ENCODE data around the gene RHOV.
A peak's percentile ranks its signal among the peaks of the same experiment; 100 is the strongest.

The RHOV gene

DNA sequence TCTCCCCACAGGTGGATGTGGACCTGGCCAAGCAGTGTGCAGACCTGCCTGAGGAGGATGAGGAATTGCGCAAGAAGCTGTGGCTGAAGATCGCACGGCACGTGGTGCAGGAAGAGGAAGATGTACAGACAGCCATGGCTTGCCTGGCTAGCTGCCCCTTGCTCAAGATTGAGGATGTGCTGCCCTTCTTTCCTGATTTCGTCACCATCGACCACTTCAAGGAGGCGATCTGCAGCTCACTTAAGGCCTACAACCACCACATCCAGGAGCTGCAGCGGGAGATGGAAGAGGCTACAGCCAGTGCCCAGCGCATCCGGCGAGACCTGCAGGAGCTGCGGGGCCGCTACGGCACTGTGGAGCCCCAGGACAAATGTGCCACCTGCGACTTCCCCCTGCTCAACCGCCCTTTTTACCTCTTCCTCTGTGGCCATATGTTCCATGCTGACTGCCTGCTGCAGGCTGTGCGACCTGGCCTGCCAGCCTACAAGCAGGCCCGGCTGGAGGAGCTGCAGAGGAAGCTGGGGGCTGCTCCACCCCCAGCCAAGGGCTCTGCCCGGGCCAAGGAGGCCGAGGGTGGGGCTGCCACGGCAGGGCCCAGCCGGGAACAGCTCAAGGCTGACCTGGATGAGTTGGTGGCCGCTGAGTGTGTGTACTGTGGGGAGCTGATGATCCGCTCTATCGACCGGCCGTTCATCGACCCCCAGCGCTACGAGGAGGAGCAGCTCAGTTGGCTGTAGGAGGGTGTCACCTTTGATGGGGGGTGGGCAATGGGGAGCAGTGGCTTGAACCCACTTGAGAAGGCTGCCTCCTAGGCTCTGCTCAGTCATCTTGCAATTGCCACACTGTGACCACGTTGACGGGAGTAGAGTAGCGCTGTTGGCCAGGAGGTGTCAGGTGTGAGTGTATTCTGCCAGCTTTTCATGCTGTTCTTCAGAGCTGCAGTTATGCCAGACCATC, 28.8 kb upstream of the RHOV start:
- DNase-seq: peak; percentile 26

DNA sequence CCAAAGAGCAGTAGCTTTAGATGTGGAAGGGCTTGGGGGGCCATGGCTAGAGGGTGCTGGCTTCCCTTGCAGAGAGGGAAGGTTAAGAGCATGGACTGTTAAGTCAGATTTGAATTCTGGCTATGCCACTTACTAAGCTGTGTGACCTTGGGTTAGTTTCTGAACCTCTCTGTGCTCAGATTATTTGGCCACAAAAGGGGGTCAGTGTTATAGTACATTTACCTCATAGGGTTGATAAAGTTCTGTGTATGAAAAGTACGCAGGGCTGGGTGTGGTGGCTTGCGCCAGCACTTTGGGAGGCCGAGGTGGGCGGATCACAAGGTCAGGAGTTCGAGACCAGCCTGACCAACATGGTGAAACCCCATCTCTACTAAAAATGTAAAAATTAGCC, 27.0 kb upstream of the RHOV start:
- DNase-seq: no peak

DNA sequence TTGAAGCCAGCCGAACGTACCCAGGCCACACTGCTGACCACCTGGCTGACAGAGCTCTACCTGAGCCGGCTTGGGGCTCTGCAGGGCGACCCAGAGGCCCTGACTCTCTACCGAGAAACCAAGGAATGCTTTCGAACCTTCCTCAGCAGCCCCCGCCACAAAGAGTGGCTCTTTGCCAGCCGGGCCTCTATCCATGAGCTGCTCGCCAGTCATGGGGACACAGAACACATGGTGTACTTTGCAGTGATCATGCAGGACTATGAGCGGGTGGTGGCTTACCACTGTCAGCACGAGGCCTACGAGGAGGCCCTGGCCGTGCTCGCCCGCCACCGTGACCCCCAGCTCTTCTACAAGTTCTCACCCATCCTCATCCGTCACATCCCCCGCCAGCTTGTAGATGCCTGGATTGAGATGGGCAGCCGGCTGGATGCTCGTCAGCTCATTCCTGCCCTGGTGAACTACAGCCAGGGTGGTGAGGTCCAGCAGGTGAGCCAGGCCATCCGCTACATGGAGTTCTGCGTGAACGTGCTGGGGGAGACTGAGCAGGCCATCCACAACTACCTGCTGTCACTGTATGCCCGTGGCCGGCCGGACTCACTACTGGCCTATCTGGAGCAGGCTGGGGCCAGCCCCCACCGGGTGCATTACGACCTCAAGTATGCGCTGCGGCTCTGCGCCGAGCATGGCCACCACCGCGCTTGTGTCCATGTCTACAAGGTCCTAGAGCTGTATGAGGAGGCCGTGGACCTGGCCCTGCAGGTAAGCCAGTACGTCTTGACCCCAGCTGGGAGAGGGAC, 26.4 kb upstream of the RHOV start:
- DNase-seq: no peak

DNA sequence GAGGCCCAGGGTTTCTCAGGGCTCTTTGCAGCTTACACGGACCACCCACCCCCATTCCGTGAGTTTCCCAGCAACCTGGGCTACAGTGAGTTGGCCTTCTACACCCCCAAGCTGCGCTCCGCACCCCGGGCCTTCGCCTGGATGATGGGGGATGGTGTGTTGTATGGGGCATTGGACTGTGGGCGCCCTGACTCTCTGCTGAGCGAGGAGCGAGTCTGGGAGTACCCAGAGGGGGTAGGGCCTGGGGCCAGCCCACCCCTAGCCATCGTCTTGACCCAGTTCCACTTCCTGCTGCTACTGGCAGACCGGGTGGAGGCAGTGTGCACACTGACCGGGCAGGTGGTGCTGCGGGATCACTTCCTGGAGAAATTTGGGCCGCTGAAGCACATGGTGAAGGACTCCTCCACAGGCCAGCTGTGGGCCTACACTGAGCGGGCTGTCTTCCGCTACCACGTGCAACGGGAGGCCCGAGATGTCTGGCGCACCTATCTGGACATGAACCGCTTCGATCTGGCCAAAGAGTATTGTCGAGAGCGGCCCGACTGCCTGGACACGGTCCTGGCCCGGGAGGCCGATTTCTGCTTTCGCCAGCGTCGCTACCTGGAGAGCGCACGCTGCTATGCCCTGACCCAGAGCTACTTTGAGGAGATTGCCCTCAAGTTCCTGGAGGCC, 25.6 kb upstream of the RHOV start:
- no peak for DNase-seq

DNA sequence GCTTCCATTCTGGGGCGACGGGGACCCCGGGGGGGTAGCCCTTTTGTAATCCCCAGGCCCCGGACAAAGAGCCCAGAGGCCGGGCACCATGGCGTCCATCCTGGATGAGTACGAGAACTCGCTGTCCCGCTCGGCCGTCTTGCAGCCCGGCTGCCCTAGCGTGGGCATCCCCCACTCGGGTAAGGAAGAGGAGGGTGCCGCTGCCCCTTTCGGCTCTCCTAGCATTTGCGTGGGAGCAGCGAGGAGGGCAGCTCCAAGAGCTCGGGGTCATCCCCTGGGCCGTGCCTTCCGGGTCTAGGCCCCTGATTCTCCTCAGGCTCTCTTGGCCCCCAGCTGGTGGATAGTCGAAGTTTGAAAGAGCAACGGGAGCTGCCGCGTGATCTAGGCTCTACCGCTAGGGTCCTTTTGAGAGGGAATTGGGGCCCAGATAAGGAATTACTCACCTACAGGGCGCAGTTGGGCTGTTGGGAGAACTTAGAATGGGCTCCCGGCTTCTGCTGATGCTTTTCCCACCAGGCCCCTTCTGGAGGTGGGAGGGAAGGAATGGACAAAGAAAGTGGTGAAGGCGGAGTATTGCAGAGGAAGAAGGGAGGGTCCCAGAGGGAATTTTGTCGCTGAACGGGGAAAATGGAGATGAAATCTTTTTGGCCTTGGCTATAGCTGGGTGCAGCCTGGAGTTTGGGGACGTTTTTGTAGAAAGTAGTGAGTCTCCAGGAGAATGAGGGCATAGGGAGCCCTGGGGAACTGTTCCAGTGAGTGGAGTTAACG, 20.8 kb upstream of the RHOV start:
- DNase-seq: peak; percentile 89

DNA sequence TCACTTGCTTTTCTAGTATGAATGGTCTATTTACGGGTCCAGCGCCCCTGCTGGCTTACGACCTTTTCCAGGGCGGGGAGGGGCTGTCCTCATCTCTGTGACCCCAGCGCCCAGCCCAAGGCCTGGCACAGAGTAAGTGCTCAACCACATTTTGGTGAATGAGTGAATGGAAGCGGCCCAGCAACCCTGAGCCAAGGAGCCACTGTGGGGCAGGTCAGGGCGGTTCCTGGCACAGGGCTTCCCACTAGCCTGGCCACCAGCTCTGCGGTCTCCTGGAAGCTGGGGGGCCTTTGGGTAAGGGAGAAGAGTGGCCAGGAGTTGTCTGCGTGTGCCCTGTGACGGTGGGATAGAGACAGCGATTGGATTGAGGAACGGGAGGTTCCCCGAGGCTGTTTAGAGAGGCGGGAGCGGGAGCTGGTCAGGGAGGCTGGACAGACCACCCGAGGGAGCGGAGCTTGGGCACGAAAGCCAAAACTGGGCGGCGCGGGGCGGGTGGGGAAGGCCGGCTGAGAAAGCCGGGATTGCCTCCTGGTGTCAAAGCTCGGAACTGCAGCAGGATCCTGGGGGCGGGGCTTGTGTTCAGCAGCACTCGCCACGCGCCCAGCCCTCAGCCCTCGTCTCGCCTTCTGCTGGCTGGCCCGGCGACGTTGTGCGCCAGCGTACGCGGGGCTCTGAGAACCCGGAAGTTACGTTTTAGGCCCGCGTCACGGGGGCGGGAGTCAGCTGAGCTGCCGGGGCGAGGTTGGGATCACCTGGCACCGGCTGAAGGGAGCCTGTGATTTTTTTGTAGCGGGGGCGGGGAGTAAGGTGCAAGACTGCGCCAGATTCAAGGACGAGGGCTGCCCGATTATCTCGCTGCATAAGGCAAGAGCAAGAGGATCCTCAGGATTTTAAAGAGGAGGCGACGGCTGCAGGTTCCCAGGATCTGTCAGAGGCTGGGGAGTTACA, 20.0 kb upstream of the RHOV start, which contains the start of gene VPS18:
VPS18 (plus strand) TSS at position 718 of the 948 bp plus-strand sequence. CDS start 319 bp downstream, outside the sequence.
- peak; percentile 95 for DNase-seq

DNA sequence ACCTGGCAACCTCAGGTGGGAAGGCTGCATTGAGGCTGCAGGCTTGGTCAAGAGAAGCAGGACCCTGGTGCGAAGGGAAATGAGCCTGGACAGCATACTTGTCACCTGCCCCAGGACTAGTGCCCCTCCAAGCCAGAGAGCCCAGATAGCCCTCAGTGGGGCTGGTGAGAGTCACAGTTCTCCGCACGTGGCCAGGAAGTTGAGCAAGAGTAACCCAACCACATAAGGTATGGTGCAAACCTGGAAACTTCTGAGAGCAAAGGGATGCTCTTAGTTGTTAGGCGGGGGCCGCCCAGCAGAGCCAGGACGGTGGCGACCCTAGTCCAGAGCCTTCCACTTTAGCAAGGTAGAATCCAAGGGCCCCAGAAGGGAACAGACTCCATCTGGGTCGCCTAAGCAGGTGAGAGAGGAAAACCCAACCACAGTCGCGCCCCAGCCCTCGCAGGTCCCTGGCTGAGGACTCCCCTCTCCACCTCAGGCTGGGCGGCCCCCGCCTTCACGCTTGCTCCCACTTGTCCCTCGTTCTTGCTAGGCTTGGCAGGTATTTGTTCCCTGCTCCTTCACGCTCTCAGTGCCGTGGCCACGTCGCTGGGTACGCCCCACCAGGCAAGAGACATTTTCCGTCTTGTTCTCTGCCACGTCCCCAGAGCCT, 19.1 kb upstream of the RHOV start:
- no peak for DNase-seq

DNA sequence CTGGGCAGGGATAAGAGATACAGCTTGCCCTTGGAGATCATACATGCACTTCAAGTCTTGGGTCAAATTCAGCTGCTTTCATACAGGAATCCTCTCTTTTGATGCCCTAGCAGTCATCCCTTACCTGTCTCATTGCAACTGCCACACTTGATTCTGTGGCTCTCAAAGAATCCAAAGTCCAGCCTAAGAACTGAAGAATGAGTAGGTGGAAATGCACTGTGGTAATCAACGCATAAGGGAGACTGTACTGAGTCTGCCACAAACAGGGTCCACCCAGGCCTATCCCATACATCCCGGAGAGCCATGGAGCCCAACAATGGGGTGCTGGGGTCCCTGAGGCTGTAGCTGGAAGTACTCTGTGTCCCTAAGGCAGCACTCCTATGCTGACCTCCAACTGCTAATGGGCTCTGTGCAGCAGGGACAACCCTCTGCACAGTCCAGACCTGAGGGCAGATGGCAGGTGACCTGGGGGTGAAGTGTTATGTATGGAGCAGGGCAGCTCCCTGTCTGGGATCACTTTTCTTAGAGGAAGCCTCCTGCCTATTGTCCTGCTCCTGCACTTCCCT, 18.5 kb upstream of the RHOV start:
- DNase-seq: no peak

DNA sequence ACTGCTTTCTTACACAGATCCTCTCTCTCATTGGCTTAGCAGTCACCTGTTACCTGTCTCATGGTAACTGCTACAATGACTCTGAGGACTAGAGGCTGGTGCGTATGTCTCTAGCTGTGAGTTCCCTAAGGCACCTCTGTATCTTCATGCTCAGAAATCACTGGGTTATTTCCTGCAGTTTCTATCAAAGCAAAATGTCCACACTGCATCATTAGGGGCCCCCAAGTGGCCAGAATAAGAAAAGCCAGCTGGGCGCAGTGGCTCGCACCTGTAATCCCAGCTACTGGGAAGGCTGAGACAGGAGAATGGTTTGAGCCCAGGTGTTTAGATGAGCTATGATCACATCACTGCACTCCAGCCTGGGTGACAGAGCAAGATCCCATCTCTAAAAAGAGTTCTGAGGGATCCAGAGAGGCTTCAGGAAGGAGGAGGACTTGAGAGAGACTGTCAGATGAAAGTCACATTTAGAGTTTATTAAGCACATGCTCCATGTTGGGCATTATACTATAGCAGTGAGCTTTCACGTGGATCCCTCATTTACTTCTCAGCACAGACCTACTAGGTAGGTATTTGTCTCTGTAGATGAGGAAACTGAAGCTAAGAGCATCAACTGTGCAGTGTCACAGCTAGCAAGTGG, 17.9 kb upstream of the RHOV start:
- DNase-seq: peak; percentile 59

DNA sequence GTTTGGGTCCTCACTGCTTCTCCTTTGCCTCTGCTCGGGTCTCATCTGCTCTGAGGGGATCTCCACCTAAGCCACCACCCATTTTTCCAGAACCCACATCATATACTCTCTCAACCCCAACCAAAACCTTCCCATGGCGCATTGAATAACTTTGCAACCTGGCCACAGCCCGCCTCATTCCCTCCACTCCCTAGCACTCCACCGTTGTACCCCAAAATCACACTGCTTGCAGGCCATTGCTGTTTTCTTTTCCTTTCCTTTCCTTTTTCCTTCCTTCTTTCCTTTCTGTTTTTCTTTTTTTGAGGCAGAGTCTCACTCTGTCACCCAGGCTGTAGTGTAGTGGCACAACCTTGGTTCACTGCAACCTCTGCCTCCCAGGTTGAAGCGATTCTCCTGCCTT, 17.1 kb upstream of the RHOV start:
- no peak for DNase-seq

DNA sequence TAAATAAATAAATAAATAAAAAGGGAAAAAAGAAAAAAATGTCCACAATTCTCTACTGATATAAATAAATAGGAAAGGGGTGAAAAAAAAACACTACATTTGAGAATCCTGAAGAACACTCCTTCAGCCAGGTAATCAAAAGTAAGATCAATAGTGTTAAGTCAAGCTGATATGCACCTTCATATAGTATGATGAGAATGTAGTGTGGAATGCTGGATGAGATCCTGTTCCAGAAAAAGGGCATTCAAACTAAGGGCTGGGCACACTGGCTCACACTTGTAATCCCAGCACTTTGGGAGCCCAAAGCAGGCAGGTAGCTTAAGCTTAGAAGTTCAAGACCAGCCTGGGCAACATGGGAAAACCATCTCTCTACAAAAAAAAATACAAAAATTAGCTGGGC, 15.1 kb upstream of the RHOV start:
- no peak for DNase-seq

DNA sequence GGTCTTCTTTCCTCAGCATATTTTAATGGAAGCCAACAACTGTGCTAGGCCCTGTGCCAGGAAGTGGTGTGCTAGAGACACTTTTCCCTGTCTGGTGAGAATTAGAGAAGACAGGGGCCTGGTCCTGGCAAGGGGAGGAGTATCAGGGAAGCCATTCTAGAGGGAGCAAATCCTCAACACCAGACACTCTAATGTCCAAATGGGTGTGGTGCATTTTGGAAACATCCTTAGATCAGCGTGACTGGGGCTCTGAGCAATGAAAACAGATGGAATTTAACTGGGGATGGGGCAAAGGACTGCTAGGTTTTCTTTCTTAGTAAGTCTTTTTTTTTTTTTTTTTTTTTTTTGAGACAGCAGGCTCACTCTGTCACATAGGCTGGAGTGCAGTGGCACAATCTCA, 12.6 kb upstream of the RHOV start:
- no peak for DNase-seq

DNA sequence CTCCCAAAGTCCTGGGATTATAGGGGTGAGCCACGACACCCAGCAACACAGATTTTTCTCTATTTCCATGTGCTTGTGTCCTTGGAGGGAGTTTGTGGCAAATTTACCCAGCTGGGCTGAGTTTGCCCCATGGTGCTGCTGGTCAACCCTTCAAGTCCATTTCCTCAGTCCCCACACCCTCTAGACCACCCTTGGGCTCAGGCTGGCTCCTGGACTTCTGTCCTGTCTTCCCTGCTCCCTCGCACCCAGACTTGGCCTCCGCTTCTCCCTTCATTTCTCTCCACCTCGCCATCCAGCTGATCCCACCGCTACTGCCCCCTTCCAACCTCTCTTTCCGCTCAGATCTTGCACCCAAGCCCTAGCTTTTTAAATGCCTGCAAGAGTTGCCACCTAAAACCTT, 7.3 kb upstream of the RHOV start:
- no peak for DNase-seq

DNA sequence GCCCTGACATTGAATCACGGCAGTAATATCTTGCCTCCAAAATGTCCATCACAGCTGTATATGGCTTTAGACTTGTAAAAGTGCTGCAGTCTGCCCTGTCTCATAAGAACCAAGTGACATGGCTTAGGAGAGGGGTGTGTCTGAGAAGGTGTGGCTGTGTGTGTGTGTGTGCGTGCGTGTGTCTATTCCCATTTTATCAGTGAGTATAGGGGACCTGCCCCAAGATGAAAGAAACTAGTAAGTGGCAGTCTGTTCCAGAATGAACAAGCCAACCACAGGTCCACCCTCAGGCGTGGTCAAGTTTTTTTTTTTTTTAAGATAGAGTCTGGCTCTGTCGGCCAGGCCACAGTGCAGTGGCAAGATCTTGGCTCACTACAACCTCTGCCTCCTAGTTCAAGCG, 5.6 kb upstream of the RHOV start:
- DNase-seq: peak; percentile 90

DNA sequence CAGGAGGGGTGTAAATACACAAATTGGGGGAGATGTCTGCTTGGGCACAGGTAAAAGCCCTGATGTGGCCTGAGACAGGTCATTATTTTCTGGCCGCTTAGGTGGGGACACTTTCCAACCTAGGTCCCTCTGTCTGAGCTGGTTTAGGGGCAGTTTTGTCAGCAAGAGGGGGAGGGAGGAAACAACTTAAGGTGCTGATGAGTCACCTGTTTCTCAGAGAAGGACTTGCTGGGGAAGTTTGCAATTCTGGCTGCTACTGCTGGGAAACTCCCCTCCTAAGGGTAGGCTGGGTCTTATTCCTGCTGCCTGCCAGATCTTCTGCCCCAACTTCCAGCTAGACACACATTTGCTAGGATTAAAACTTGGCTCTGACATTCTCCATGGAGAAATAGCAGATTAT, 4.8 kb upstream of the RHOV start:
- no peak for DNase-seq

DNA sequence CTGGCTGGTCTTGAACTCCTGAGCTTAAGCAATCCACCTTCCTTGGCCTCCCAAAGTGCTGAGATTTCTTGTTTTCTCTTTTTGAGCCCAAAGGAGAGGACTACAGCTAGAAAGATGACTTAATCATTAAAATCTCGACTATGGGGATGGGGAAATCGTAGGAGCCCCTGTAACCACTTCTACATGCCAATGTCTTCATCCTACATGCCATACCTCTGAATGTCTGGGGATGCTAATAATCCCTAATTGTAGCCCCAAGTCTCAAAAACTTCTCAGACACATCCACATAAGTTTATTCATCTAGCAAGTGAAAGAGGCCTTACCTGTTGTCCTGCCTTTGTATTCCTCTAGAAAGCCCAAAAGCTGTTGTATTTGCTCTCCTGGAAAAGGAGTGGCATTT, 3.7 kb upstream of the RHOV start:
- no peak for DNase-seq

DNA sequence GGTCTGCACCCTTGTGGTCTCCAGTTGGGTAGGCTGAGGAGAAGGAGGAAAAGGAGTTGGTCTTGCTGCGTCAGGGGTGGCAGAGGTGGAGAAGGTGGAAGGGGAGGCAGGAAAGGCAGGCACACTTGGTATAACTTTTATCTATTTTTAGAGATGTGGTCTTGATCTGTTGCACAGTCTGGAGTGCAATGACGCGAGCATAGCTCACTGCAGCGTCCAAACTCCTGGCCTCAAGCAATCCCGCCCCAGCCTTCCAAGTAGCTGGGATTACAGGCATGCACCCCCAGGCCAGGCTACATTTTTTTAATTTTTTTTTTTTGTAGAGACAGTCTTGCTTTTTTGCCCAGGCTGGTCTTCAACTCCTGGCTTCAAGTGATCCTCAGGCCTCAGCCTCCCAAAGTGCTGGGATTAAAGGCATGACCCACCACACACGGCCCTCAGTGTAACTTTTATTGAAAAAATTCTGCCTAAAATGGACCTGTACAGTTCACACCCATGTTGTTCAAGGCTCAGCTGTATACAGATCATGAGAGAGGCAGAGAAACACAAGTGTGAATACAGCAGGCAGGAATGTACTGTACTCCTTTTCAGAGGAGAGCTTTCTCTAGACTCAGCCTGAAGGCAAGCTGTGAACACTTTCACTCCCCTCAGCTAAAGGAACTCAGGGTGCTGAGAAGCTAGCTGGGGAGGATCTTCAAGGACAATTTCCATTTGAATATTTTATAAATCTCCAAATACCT, 2.1 kb upstream of the RHOV start:
- no peak for DNase-seq

DNA sequence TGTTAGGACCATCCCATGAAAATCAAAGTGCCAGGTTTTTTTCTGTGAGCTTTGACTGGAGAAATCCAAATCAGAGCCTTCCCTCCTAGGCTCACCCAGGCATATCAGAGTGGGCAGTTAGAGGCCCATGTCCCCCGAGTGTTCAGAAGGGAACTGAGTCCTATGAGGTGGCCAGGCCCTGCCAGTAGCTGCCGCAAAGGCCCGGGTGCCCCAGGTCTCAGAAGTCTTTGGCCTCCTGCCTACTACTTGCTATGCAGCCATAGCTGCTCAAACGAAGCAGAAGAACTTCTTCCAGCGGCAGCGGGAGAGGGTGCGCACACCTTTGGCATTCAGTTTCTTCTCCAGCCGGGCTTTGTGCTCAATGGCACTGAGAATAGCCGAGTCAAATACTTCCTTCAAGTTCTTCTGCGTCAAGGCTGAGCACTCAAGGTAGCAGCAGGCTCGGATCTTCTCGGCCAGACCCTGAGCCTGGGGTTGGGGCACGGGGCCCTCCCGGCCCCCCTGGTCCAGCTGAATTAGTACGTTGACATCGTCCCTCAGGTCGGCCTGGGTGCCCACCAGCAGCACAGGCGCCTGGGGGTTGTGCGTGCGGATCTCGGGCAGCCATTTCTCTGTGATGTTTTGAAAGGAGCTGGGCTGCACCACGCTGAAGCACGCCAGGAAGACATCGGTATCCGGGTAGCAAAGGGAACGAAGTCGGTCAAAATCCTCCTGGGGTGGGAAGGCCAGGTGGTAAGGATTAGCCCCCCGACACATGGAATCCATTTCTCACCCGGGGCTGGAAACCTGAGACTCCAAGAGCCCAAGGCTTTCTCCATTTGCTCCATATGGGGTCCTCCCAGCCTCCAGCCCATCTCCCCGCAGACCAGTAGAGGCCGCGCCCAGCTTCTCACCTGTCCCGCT, 992 bp downstream of the RHOV start:
- DNase-seq: no peak

Measured in hematopoietic multipotent progenitor cell treated with erythropoietin and hydrocortisone succinate and interleukin-3 and kit ligand, for 8 days (in vitro differentiated cells).